Neural cell (in vitro differentiated cells): ENCODE results near the gene ARHGEF11. TPM values are rescaled to one million over a fixed set of nuclear protein-coding genes. Genes with fewer than 3 reads are reported as not detected.

Experiments used
- H2AFZ ChIP-seq: fragments of 200-600, 300-800 bp; sonication (generic), shearing (Covaris generic); 2 replicates; pipeline ENCODE4 v1.6.0; 2014; ENCODE audit warnings: low read depth, mild to moderate bottlenecking, antibody characterized with exemption, low read length, moderate library complexity
- H3F3A ChIP-seq: fragments of 200-600 bp; shearing (Covaris generic); 2 replicates; pipeline ENCODE4 v1.6.1; 2016; ENCODE audit warnings: mild to moderate bottlenecking, moderate library complexity, mixed read lengths, antibody characterized with exemption, low read length; ENCODE audit not compliant: insufficient read depth, poor library complexity, severe bottlenecking
- H3K27ac ChIP-seq: fragments of 200-600, 300-800 bp; sonication (generic), shearing (Covaris generic); 2 replicates; pipeline ENCODE4 v1.5.1; 2014; ENCODE audit warnings: mild to moderate bottlenecking, low read length, moderate library complexity
- H3K27me3 ChIP-seq: fragments of 300-800, 200-600 bp; sonication (generic), shearing (Covaris generic); 2 replicates; pipeline ENCODE4 v1.6.0; 2014; ENCODE audit warnings: mild to moderate bottlenecking, low read depth, low read length, moderate library complexity; ENCODE audit not compliant: insufficient read depth
- H3K36me3 ChIP-seq: fragments of 300-800, 200-600 bp; sonication (generic), shearing (Covaris generic); 2 replicates; pipeline ENCODE4 v1.5.1; 2014; ENCODE audit warnings: mild to moderate bottlenecking, antibody characterized with exemption, low read length, moderate library complexity; ENCODE audit not compliant: insufficient read depth
- H3K4me2 ChIP-seq: fragments of 300-800, 200-600 bp; sonication (generic), shearing (Covaris generic); 2 replicates; pipeline ENCODE4 v1.6.0; 2014; ENCODE audit warnings: mild to moderate bottlenecking, low read length
- H3K4me3 ChIP-seq: fragments of 300-800, 200-600 bp; sonication (generic), shearing (Covaris generic); 2 replicates; pipeline ENCODE4 v1.5.1; 2014; ENCODE audit warnings: mild to moderate bottlenecking, low read length, moderate library complexity
- H3K79me2 ChIP-seq: fragments of 200-600 bp; shearing (Covaris generic); replicated peaks from 2 replicates; pipeline ENCODE4 v1.6.0; 2014; ENCODE audit warnings: mild to moderate bottlenecking, low read length, moderate library complexity; ENCODE audit not compliant: insufficient read depth
- H3K9ac ChIP-seq: fragments of 300-800, 200-600 bp; sonication (generic), shearing (Covaris generic); 2 replicates; pipeline ENCODE4 v1.6.1; 2016; ENCODE audit warnings: mild to moderate bottlenecking, low read length, mixed read lengths
- H3K9me2 ChIP-seq: fragments of 200-600 bp; shearing (Covaris generic); 2 replicates; pipeline ENCODE4 v1.6.1; 2016; ENCODE audit warnings: mild to moderate bottlenecking, low read length, mixed read lengths; ENCODE audit not compliant: insufficient read depth
- H3K9me3 ChIP-seq: fragments of 200-600, 300-800 bp; sonication (generic), shearing (Covaris generic); 2 replicates; pipeline ENCODE4 v1.6.1; 2016; ENCODE audit warnings: mild to moderate bottlenecking, mixed run types, low read length, moderate library complexity, mixed read lengths
- H4K20me1 ChIP-seq: fragments of 200-600 bp; shearing (Covaris generic); 2 replicates; pipeline ENCODE4 v1.6.1; 2016; ENCODE audit warnings: mild to moderate bottlenecking, mixed run types; ENCODE audit not compliant: insufficient read depth
- CTCF ChIP-seq: fragments of 450-650 bp; IDR thresholded peaks from 2 replicates; pipeline ENCODE4 v1.5.1; 2014; ENCODE audit warnings: antibody characterized with exemption, mild to moderate bottlenecking, moderate library complexity; ENCODE audit not compliant: poor library complexity, severe bottlenecking
- EP300 ChIP-seq: fragments of 450-650 bp; conservative IDR thresholded peaks from 2 replicates; pipeline ENCODE4 v1.6.1; 2014; ENCODE audit warnings: antibody characterized with exemption, mild to moderate bottlenecking, moderate library complexity; ENCODE audit not compliant: poor library complexity, severe bottlenecking
- EZH2 ChIP-seq: fragments of 200-600, 300-800 bp; shearing (Covaris generic), sonication (generic); IDR thresholded peaks from 2 replicates; pipeline ENCODE4 v1.6.1; 2014; ENCODE audit warnings: antibody characterized with exemption, low read length, borderline replicate concordance, mild to moderate bottlenecking; ENCODE audit not compliant: insufficient read depth, poor library complexity, severe bottlenecking
- MXI1 ChIP-seq: fragments of 450-650 bp; conservative IDR thresholded peaks from 2 replicates; pipeline ENCODE4 v1.6.1; 2014; ENCODE audit warnings: antibody characterized with exemption, mild to moderate bottlenecking; ENCODE audit not compliant: poor library complexity, severe bottlenecking
- POLR2AphosphoS5 ChIP-seq: IDR thresholded peaks from 2 replicates; pipeline ENCODE4 v1.6.1; 2012
- RAD21 ChIP-seq: fragments of 450-650 bp; conservative IDR thresholded peaks from 2 replicates; pipeline ENCODE4 v1.6.1; 2014; ENCODE audit warnings: antibody characterized with exemption, mild to moderate bottlenecking, moderate library complexity
- REST ChIP-seq: IDR thresholded peaks from 2 replicates; pipeline ENCODE4 v1.6.1; 2012; ENCODE audit warnings: borderline replicate concordance
- SMC3 ChIP-seq: fragments of 450-650 bp; conservative IDR thresholded peaks from 2 replicates; pipeline ENCODE4 v1.6.1; 2014; ENCODE audit warnings: antibody characterized with exemption, mild to moderate bottlenecking, moderate library complexity; ENCODE audit not compliant: poor library complexity
- TAF1 ChIP-seq: IDR thresholded peaks from 2 replicates; pipeline ENCODE4 v1.6.1; 2012; ENCODE audit warnings: low read depth
- polyA plus RNA-seq: library from polyadenylated mRNA; depleted of rRNA; stranded (reverse); fragments of >200 nt; gene quantifications from 2 replicates; pipeline ENCODE4 v1.2.3, GENCODE V29; 2014

The ARHGEF11 gene
- polyA plus RNA-seq, 1 donor from 2014 or later, result 33.2 TPM

GRCh38 chr1:156898161-156898566 lies 147.4 kb downstream of the ARHGEF11 start:
- no peaks in the 10 kb centered on the region for H3K9me2 ChIP-seq
- H3K9me3 ChIP-seq, result no peaks in the 10 kb centered on the region
- no peaks in the 10 kb centered on the region for H4K20me1 ChIP-seq
- no peaks in the 10 kb centered on the region for H3K36me3 ChIP-seq
- no peak overlapping the region for H3K4me2 ChIP-seq
- H3K9ac ChIP-seq, result no peak overlapping the region
- H3K79me2 ChIP-seq, result no peaks in the 10 kb centered on the region
- no peak overlapping the region for H2AFZ ChIP-seq
- no peak overlapping the region for H3K27ac ChIP-seq
- no peak overlapping the region for H3K4me3 ChIP-seq
- TF ChIP-seq SMC3 (no peak), TAF1 (no peak), POLR2AphosphoS5 (no peak), RAD21 (no peak), MXI1 (no peak), EZH2 (no peak), EP300 (no peak), REST (no peak), CTCF (no peak)
- peaks cover 24% of the 10 kb centered on the region for H3K27me3 ChIP-seq
- H3F3A ChIP-seq, result no peaks in the 10 kb centered on the region

GRCh38 chr1:156897078-156897825 lies 148.3 kb downstream of the ARHGEF11 start:
- Histone ChIP-seq H3K4me2 (no peak overlapping the region), H3K27me3 (peaks cover 33% of the 10 kb centered on the region), H3K9me3 (no peaks in the 10 kb centered on the region), H3K36me3 (no peaks in the 10 kb centered on the region), H3K4me3 (no peak overlapping the region), H4K20me1 (no peaks in the 10 kb centered on the region), H3K79me2 (no peaks in the 10 kb centered on the region), H3K27ac (no peak overlapping the region), H3K9ac (no peak overlapping the region), H2AFZ (no peak overlapping the region), H3F3A (no peaks in the 10 kb centered on the region), H3K9me2 (no peaks in the 10 kb centered on the region)
- no peak for TF ChIP-seq EP300
- TF ChIP-seq MXI1, result no peak
- no peak for TF ChIP-seq CTCF
- no peak for TF ChIP-seq REST
- TF ChIP-seq POLR2AphosphoS5, result no peak
- TF ChIP-seq RAD21, result no peak
- no peak for TF ChIP-seq TAF1
- no peak for TF ChIP-seq SMC3
- no peak for TF ChIP-seq EZH2
